Left ventricle myocardium superior (tissue), 1 donor: Measurements from ENCODE around the gene ERFE. TPM values are rescaled to one million over a fixed set of nuclear protein-coding genes. Genes with fewer than 3 reads are reported as not detected.

Source experiments
- ATAC-seq: fragments of 200-7000 bp; cut with Tn5 transposase; one replicate; pipeline ENCODE4 v1.9.1; 2020; ENCODE audit warnings: mild to moderate bottlenecking, moderate library complexity
- DNase-seq: peaks from one replicate; pipeline ENCODE4 v3.0.0-alpha.2; 2020
- intact Hi-C: fragments of 100-400 bp; cut with micrococcal nuclease; formaldehyde crosslinking; loops from one replicate; pipeline ENCODE4 v1.11.0; 2022
- total RNA-seq: library from RNA; stranded (reverse); fragmentation: NEBNext Ultra II Directional; extraction: Animal tissue kit (Norgen Biotek cat#: 25700); gene quantifications from one replicate; pipeline ENCODE4 v1.2.1, GENCODE V29; 2021
- donor health status: DM: no; HTN: yes; CAD: no; lungs with severe emphysema.

Gene ERFE
- total RNA-seq, 1 donor from 2014 or later: not detected

- intact Hi-C loops: no loop called here
- no peak for DNase-seq
- no peak for ATAC-seq
Observed at GRCh38 chr2:238150686-238151085, 8.1 kb upstream of the ERFE start.

- no peak for ATAC-seq
- intact Hi-C loops: no loop called here
- DNase-seq: no peak
Observed at GRCh38 chr2:238151205-238151604, 7.6 kb upstream of the ERFE start.

GRCh38 chr2:238151628-238152235, 7.0 kb upstream of the ERFE start:
- no peak for DNase-seq
- intact Hi-C loops: no loop called here
- no peak for ATAC-seq

GRCh38 chr2:238152771-238153688, 5.7 kb upstream of the ERFE start:
- no peak for DNase-seq
- no peak for ATAC-seq
- intact Hi-C loops: no loop called here

- intact Hi-C loops: no loop called here
- no peak for ATAC-seq
- no peak for DNase-seq
Observed at GRCh38 chr2:238154570-238154969, 4.2 kb upstream of the ERFE start.

GRCh38 chr2:238155051-238155760, 3.6 kb upstream of the ERFE start:
- intact Hi-C loops: no loop called here
- DNase-seq: peak; percentile 60
- peak; percentile 38 for ATAC-seq

- DNase-seq: peak; percentile 13
- intact Hi-C loops: no loop called here
- no peak for ATAC-seq
Observed at GRCh38 chr2:238155761-238156694, 2.7 kb upstream of the ERFE start.

- intact Hi-C loops: no loop called here
- DNase-seq (no peak), ATAC-seq (no peak)
Observed at GRCh38 chr2:238157506-238158017, 1.2 kb upstream of the ERFE start.

- DNase-seq: peak; percentile 18
- no peak for ATAC-seq
- intact Hi-C loops: no loop called here
Observed at GRCh38 chr2:238158018-238158508, 707 bp upstream of the ERFE start.

- DNase-seq: peak; percentile 37
- ATAC-seq: no peak
- intact Hi-C loops: no loop called here
Observed at GRCh38 chr2:238159071-238159539, 335 bp downstream of the ERFE start.

GRCh38 chr2:238159661-238160205, 963 bp downstream of the ERFE start:
- intact Hi-C loops: no loop called here
- no peak for DNase-seq

GRCh38 chr2:238160206-238161129, 1.7 kb downstream of the ERFE start:
- no peak for ATAC-seq
- intact Hi-C loops: no loop called here
- DNase-seq: peak; percentile 24

More at GRCh38 chr2:238159661-238160205, 963 bp downstream of the ERFE start:
- ATAC-seq: no peak

- DNase-seq: peak; percentile 24
- intact Hi-C loops: no loop called here
- ATAC-seq: no peak
Observed at GRCh38 chr2:238161291-238162051, 2.7 kb downstream of the ERFE start.

GRCh38 chr2:238162251-238162845, 3.6 kb downstream of the ERFE start:
- ATAC-seq: no peak
- intact Hi-C loops: no loop called here
- DNase-seq: peak; percentile 13

GRCh38 chr2:238162846-238163441, 4.2 kb downstream of the ERFE start:
- no peak for ATAC-seq
- intact Hi-C loops: no loop called here
- DNase-seq: peak; percentile 20
